NOMO-1 (cell line): ENCODE measurements around the gene LRRC73.
"Not testable (repeated sequence)": the region's sequence is repeated elsewhere in the genome, so short reads cannot be mapped to it uniquely, and the experiment has no call there.

Experiments used
- DNase-seq, 2 experiments: peaks; one replicate each; lab custom pipeline; 2025; ENCODE audit not compliant: unreplicated experiment in 2 of 2; lab: John Stamatoyannopoulos, UW

LRRC73 gene

GRCh38 chr6:43509984-43510826, at the start of gene LRRC73:
Gene LRRC73, minus strand, starts transcription at chr6:43510346. Its CDS starts 561 bp downstream, at chr6:43509785.
- DNase-seq = peak; percentile 54 to 55

- DNase-seq = no peak
Measured at GRCh38 chr6:43559328-43559727, 49.2 kb upstream of the LRRC73 start.

- not testable (repeated sequence) for DNase-seq
Measured at GRCh38 chr6:43557620-43558019, 47.5 kb upstream of the LRRC73 start.

GRCh38 chr6:43547222-43547621, 37.1 kb upstream of the LRRC73 start:
- no peak for DNase-seq

GRCh38 chr6:43544461-43544860, 34.3 kb upstream of the LRRC73 start:
- DNase-seq = no peak

GRCh38 chr6:43541774-43542471, 31.8 kb upstream of the LRRC73 start:
- no peak for DNase-seq

GRCh38 chr6:43540507-43540906, 30.4 kb upstream of the LRRC73 start:
- DNase-seq = no peak

GRCh38 chr6:43539409-43539808, 29.3 kb upstream of the LRRC73 start:
- not testable (repeated sequence) for DNase-seq

GRCh38 chr6:43538986-43539385, 28.8 kb upstream of the LRRC73 start:
- not testable (repeated sequence) for DNase-seq

- DNase-seq = no peak
Measured at GRCh38 chr6:43532201-43532600, 22.1 kb upstream of the LRRC73 start.

- no peak for DNase-seq
Measured at GRCh38 chr6:43524483-43524961, 14.4 kb upstream of the LRRC73 start.

GRCh38 chr6:43523284-43523683, 13.1 kb upstream of the LRRC73 start:
- DNase-seq = no peak

- DNase-seq = no peak
Measured at GRCh38 chr6:43522547-43523261, 12.6 kb upstream of the LRRC73 start.

GRCh38 chr6:43521836-43522235, 11.7 kb upstream of the LRRC73 start:
- DNase-seq = no peak

GRCh38 chr6:43520097-43520496, 10.0 kb upstream of the LRRC73 start:
- no peak for DNase-seq

- peak; percentile 9 to 10 for DNase-seq
Measured at GRCh38 chr6:43517505-43518357, 7.6 kb upstream of the LRRC73 start.

- DNase-seq = peak; percentile 90 to 95
Measured at GRCh38 chr6:43516697-43517504, 6.8 kb upstream of the LRRC73 start, which contains the start of the genes POLR1C and YIPF3. Gene POLR1C, plus strand, starts transcription at chr6:43517089. Its CDS starts 21 bp downstream, at chr6:43517110. Gene YIPF3, minus strand, starts transcription at chr6:43516926. Its CDS starts 119 bp downstream, at chr6:43516807.

GRCh38 chr6:43516367-43516696, 6.2 kb upstream of the LRRC73 start:
- DNase-seq = no peak

- no peak for DNase-seq
Measured at GRCh38 chr6:43515808-43516207, 5.7 kb upstream of the LRRC73 start.
